RKO (cell line): ENCODE measurements around the gene FOXR1.
"Not testable (repeated sequence)": the region's sequence is repeated elsewhere in the genome, so short reads cannot be mapped to it uniquely, and the experiment has no call there.

Experiments used
- DNase-seq: peaks from one replicate; pipeline ENCODE4 v3.0.0-alpha.2; 2016; ENCODE audit warnings: low spot score

Gene FOXR1

GRCh38 chr11:118947091-118947490 lies 24.5 kb upstream of the FOXR1 start:
- DNase-seq, result no peak

- no peak for DNase-seq
Measured at GRCh38 chr11:118948000-118948399, 23.6 kb upstream of the FOXR1 start.

GRCh38 chr11:118953265-118953664 lies 18.3 kb upstream of the FOXR1 start:
- DNase-seq, result peak; percentile 24

- not testable (repeated sequence) for DNase-seq
Measured at GRCh38 chr11:118953976-118954375, 17.6 kb upstream of the FOXR1 start.

- peak; percentile 79 for DNase-seq
Measured at GRCh38 chr11:118956094-118956846, 15.3 kb upstream of the FOXR1 start, which contains the start of gene UPK2. TSS of gene UPK2 (plus strand) at chr11:118956298. CDS start at chr11:118956351, 53 bp downstream.

- no peak for DNase-seq
Measured at GRCh38 chr11:118956847-118957469, 14.6 kb upstream of the FOXR1 start.

GRCh38 chr11:118957549-118957948 lies 14.0 kb upstream of the FOXR1 start:
- no peak for DNase-seq

GRCh38 chr11:118957968-118958367 lies 13.6 kb upstream of the FOXR1 start:
- DNase-seq, result no peak

- no peak for DNase-seq
Measured at GRCh38 chr11:118958577-118958976, 13.0 kb upstream of the FOXR1 start.

- no peak for DNase-seq
Measured at GRCh38 chr11:118961189-118961588, 10.4 kb upstream of the FOXR1 start.

GRCh38 chr11:118961591-118961990 lies 10.0 kb upstream of the FOXR1 start:
- no peak for DNase-seq

GRCh38 chr11:118969508-118969907 lies 2.1 kb upstream of the FOXR1 start:
- not testable (repeated sequence) for DNase-seq

GRCh38 chr11:118973985-118974384 lies 2.4 kb downstream of the FOXR1 start:
- DNase-seq, result no peak

GRCh38 chr11:118975771-118976709 lies 4.5 kb downstream of the FOXR1 start:
- no peak for DNase-seq

GRCh38 chr11:118979434-118979833 lies 7.9 kb downstream of the FOXR1 start:
- DNase-seq, result no peak

- no peak for DNase-seq
Measured at GRCh38 chr11:118980191-118980881, 8.8 kb downstream of the FOXR1 start.

- DNase-seq, result not testable (repeated sequence)
Measured at GRCh38 chr11:118984337-118984736, 12.8 kb downstream of the FOXR1 start.

GRCh38 chr11:118984825-118985224 lies 13.3 kb downstream of the FOXR1 start:
- DNase-seq, result no peak

- no peak for DNase-seq
Measured at GRCh38 chr11:118988280-118988679, 16.7 kb downstream of the FOXR1 start.

- DNase-seq, result not testable (repeated sequence)
Measured at GRCh38 chr11:118991486-118992038, 20.0 kb downstream of the FOXR1 start.

- peak; percentile 85 for DNase-seq
Measured at GRCh38 chr11:118996926-118997626, 25.5 kb downstream of the FOXR1 start.
